Measurements from ENCODE around the gene IL21. TPM values are rescaled to one million over a fixed set of nuclear protein-coding genes. Genes with fewer than 3 reads are reported as not detected.

IL21 gene
- total and polyA plus RNA-seq, 8 donors: not detected

DNA sequence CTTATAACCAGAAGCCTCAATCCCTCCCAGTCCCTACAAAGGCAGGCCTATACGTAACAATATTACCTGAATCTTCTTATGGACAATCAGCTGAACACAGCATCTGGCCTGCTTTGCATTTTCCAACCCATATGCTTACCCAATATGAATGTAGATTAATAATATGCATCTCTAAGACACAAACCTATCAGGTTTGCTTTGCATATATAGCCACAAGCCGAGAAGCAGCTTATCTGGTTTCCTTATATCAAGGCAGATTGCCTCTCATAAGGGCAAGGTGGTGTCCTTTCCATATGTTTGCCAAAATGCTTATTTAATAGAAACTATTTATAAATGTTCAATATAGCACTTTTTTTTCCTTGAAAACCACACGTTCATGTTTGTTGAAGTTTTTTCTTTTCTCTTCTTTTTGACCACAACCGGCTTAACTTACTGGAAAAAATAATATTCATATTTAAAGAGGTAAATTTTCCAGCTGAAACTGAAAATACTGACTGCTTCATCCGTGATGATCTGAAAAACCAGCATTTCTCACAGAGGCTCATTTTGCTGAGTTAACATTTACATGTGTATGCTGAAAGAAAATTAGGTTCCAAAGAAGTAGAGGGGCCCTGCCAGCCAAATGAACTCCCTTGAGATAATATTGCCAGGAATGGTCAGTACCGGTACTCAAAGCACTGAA lies 3.8 kb downstream of the IL21 start:
- no peaks in the 10 kb centered on the region for H3K9me3 ChIP-seq
- TF ChIP-seq, protein P1, sequence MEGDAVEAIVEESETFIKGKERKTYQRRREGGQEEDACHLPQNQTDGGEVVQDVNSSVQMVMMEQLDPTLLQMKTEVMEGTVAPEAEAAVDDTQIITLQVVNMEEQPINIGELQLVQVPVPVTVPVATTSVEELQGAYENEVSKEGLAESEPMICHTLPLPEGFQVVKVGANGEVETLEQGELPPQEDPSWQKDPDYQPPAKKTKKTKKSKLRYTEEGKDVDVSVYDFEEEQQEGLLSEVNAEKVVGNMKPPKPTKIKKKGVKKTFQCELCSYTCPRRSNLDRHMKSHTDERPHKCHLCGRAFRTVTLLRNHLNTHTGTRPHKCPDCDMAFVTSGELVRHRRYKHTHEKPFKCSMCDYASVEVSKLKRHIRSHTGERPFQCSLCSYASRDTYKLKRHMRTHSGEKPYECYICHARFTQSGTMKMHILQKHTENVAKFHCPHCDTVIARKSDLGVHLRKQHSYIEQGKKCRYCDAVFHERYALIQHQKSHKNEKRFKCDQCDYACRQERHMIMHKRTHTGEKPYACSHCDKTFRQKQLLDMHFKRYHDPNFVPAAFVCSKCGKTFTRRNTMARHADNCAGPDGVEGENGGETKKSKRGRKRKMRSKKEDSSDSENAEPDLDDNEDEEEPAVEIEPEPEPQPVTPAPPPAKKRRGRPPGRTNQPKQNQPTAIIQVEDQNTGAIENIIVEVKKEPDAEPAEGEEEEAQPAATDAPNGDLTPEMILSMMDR (IDR thresholded peaks at IDR 0.05): no peak
- no peak for DNase-seq
- WGBS, 2 donors: 58 to 68% methylated on average over 6 of the region's 6 CpGs
- no peaks in the 10 kb centered on the region for H3K27me3 ChIP-seq
- no peak overlapping the region for H3K4me3 ChIP-seq
- FAIRE-seq: no peak
- no peak overlapping the region for H3K27ac ChIP-seq
- no peaks in the 10 kb centered on the region for H3K36me3 ChIP-seq
- H3K4me1 ChIP-seq: no peaks in the 10 kb centered on the region
- intact Hi-C loops (cut with DNase I): no loop called here
- ATAC-seq: no peak

- TF ChIP-seq, protein P1 (IDR thresholded peaks at IDR 0.05): no peak
- no peak overlapping the region for H3K4me3 ChIP-seq
- no peaks in the 10 kb centered on the region for H3K9me3 ChIP-seq
- 74 to 86% methylated on average over 1 of the region's 1 CpG for WGBS, 2 donors
- H3K27ac ChIP-seq: no peak overlapping the region
- DNase-seq (no peak), ATAC-seq (no peak), FAIRE-seq (no peak)
- H3K36me3 ChIP-seq: no peaks in the 10 kb centered on the region
- intact Hi-C loops (cut with DNase I): no loop called here
- no peaks in the 10 kb centered on the region for H3K27me3 ChIP-seq
- H3K4me1 ChIP-seq: no peaks in the 10 kb centered on the region
Measured at GRCh38 chr4:122614621-122615020, 6.2 kb downstream of the IL21 start.

DNA sequence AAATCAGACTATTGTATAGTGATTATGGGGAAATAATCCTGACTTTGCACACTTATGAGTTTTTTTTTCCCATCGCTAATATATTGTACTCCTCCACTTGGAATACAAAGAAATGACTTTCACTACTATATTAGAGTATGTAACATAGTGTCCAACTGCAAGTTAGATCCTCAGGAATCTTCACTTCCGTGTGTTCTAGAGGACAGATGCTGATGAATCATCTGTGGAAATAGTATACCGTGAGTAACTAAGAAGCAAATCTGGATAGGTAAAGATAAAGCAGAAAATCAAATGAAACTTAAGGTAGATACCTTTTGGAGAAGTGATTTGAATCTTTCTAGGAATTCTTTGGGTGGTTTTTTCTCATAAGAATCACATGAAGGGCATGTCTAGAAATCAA lies 8.3 kb downstream of the IL21 start:
- FAIRE-seq: no peak
- H3K4me3 ChIP-seq: no peak overlapping the region
- no peak for ATAC-seq
- intact Hi-C loops (cut with DNase I): no loop called here
- no peaks in the 10 kb centered on the region for H3K9me3 ChIP-seq
- no peaks in the 10 kb centered on the region for H3K4me1 ChIP-seq
- no peaks in the 10 kb centered on the region for H3K27me3 ChIP-seq
- 60 to 65% methylated on average over 3 of the region's 3 CpGs for WGBS, 2 donors
- no peak for DNase-seq
- H3K36me3 ChIP-seq: no peaks in the 10 kb centered on the region
- TF ChIP-seq, protein P1 (IDR thresholded peaks at IDR 0.05): no peak
- no peak overlapping the region for H3K27ac ChIP-seq

GRCh38 chr4:122606364-122607043 lies 14.4 kb downstream of the IL21 start:
- Histone ChIP-seq H3K4me3 (no peak overlapping the region), H3K36me3 (no peaks in the 10 kb centered on the region), H3K4me1 (no peaks in the 10 kb centered on the region), H3K27ac (no peak overlapping the region), H3K27me3 (peaks cover 0 to 8% (median 0%) of the 10 kb centered on the region in 4 donors), H3K9me3 (no peaks in the 10 kb centered on the region)
- TF ChIP-seq, protein P1 (IDR thresholded peaks at IDR 0.05): no peak
- 77 to 84% methylated on average over 4 of the region's 4 CpGs for WGBS, 2 donors
- ATAC-seq: no peak
- no peak for FAIRE-seq
- no peak for DNase-seq
- intact Hi-C loops (cut with DNase I): no loop called here

DNA sequence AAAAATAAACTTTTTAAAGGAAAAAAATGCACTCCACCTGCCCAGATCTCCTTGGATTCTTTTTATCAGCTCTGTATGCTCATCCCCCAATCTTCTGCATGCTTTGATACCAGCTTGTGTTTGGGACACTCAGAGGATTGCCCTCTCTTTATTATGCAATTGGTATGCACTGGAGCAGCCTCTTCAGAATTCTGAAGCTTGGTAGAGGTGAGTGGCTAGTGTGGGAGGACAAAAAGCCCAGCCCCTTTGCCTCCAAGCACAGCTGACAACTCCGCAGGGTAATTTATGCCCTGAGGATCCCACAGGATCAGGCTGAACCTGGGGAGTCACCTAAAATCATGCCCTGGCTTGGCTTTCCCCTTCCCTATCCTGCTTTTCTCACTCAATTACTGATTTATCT lies 16.7 kb downstream of the IL21 start:
- DNase-seq (no peak), ATAC-seq (no peak), FAIRE-seq (no peak)
- Histone ChIP-seq H3K9me3 (no peaks in the 10 kb centered on the region), H3K27ac (no peak overlapping the region), H3K4me3 (no peak overlapping the region), H3K27me3 (peaks cover 0 to 11% (median 0%) of the 10 kb centered on the region in 4 donors), H3K36me3 (no peaks in the 10 kb centered on the region), H3K4me1 (no peaks in the 10 kb centered on the region)
- TF ChIP-seq, protein P1 (IDR thresholded peaks at IDR 0.05): no peak
- 78 to 100% methylated on average over 1 of the region's 1 CpG for WGBS, 2 donors
- intact Hi-C loops (cut with DNase I): no loop called here
